ENCODE results near the gene RSU1. TPM values are rescaled to one million over a fixed set of nuclear protein-coding genes. Genes with fewer than 3 reads are reported as not detected.
A peak's percentile ranks its signal among the peaks of the same experiment; 100 is the strongest.

The RSU1 gene
- total RNA-seq, 1 donor from 2014 or later: 47.4 TPM

DNA sequence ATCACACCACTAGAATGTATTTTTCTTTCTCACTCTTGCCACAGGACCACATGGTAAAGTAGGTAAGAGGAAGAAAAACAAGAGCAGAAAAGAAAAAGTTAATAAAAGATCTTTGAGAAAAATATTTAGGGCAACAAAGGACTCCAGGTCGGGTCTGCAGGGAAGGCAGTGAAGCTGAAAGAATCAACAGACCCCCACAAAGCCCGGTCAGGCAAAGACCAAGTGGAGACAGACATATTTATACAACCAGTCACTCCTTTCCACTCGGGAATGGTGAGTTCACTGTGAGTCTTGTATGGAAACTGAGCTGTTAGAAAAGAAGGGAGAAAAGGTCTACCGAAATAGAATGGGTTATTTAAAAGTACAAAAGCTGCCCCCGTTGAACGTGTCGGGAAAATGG, 28.0 kb downstream of the RSU1 start:
- intact Hi-C loops (cut with micrococcal nuclease): no loop called here
- peaks cover 18% of the 10 kb centered on the region for H3K9me3 Mint-ChIP-seq

DNA sequence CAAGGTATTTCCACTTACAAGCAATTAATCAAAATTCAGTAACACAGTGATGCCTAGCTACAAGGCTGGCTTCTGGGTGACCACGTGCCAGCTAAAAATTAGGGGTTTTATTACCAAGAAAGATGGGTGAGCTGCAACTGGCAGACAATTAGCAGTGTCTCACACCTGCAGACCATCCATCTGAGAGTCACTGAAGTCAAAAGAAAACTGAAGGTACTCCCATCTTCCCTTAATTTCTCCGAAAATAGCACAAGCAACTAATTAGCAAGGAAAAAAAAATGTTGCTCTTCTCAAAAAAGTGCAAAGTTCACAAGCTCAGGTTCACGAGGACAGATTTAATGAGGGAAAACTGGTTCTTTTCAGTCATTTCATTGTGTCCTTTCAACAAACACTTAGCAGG, 28.4 kb downstream of the RSU1 start:
- peak overlapping the region; percentile 85 for H3K27ac Mint-ChIP-seq
- H3K4me1 Mint-ChIP-seq: peaks cover 33% of the 10 kb centered on the region
- H3K9me3 Mint-ChIP-seq: peaks cover 18% of the 10 kb centered on the region
- intact Hi-C loops (cut with micrococcal nuclease): no loop called here
- no peaks in the 10 kb centered on the region for H3K27me3 Mint-ChIP-seq
- H3K36me3 Mint-ChIP-seq (ENCODE audit: low read depth): peaks cover 66% of the 10 kb centered on the region
- no peak overlapping the region for H3K4me3 Mint-ChIP-seq
- no peak for DNase-seq

More for the DNA sequence above, 28.0 kb downstream of the RSU1 start:
- H3K4me3 Mint-ChIP-seq: no peak overlapping the region
- H3K27me3 Mint-ChIP-seq: no peaks in the 10 kb centered on the region
- H3K36me3 Mint-ChIP-seq (ENCODE audit: low read depth): peaks cover 67% of the 10 kb centered on the region
- peaks cover 31% of the 10 kb centered on the region for H3K4me1 Mint-ChIP-seq
- peak overlapping the region; percentile 85 for H3K27ac Mint-ChIP-seq
- DNase-seq: no peak

- intact Hi-C loops (cut with micrococcal nuclease): no loop called here
- Mint-ChIP-seq H3K4me3 (peak overlapping the region; percentile 64), H3K27me3 (no peaks in the 10 kb centered on the region), H3K27ac (peak overlapping the region; percentile 85), H3K9me3 (peaks cover 13% of the 10 kb centered on the region), H3K36me3 (ENCODE audit: low read depth) (peaks cover 59% of the 10 kb centered on the region), H3K4me1 (peaks cover 33% of the 10 kb centered on the region)
- DNase-seq: peak; percentile 59
Measured at GRCh38 chr10:16788125-16788524, 29.1 kb downstream of the RSU1 start.

DNA sequence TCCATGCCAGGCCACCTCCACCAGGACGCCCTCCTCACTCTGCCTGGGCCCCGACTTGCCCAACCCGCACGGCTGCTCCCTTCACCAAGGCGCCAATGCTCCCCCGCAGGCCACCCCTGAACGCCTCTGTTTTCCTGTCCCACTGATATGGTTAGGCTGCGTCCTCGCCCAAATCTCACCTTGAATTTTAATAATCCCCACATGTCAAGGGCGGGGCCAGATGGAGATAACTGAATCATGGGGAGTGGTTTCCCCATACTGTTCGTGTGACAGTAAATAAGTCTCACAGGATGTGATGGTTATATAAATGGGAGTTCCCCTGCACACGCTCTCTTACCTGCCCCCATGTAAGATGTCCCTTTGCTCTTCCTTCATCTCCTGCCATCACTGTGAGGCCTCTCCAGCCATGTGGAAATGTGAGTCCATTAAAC, 29.8 kb downstream of the RSU1 start:
- H3K4me3 Mint-ChIP-seq: peak overlapping the region; percentile 64
- no peaks in the 10 kb centered on the region for H3K27me3 Mint-ChIP-seq
- H3K27ac Mint-ChIP-seq: peak overlapping the region; percentile 85
- H3K4me1 Mint-ChIP-seq: peaks cover 33% of the 10 kb centered on the region
- peaks cover 54% of the 10 kb centered on the region for H3K36me3 Mint-ChIP-seq (ENCODE audit: low read depth)
- intact Hi-C loops (cut with micrococcal nuclease): loop anchor here (1.0 kb wide), 1 partner anchor 30 kb away; the partner anchor contains the start of gene RSU1
- peaks cover 12% of the 10 kb centered on the region for H3K9me3 Mint-ChIP-seq
- peak; percentile 87 for DNase-seq

DNA sequence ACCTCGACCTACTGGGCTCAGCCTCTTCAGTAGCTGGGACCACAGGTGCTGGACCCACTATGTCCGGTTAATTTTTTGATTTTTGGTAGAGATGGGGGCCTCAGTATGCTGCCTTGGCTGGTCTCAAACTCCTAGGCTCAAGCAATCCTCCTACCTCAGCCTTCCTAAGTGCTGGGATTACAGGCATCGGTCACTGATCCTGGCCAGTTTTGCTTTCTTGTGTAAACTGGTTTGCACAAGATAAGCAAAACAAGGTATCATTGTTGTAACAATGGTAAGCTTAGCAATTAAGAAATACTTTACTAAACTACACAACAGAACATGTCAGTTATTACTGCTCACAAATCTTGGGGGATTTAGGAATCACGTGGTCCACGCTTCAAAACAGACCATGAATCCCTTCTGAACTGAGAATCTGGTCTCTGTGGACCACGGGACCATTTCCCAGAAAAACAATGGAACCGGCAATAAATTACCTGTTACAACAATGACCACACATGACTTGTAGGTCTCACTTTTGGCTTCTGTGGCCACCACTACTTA, 36.8 kb downstream of the RSU1 start:
- Mint-ChIP-seq H3K27ac (no peak overlapping the region), H3K36me3 (ENCODE audit: low read depth) (peaks cover 25% of the 10 kb centered on the region), H3K4me3 (no peak overlapping the region), H3K9me3 (peaks cover 7% of the 10 kb centered on the region), H3K4me1 (peaks cover 27% of the 10 kb centered on the region), H3K27me3 (no peaks in the 10 kb centered on the region)
- intact Hi-C loops (cut with micrococcal nuclease): no loop called here
- DNase-seq: no peak

GRCh38 chr10:16779384-16779915, 37.8 kb downstream of the RSU1 start:
- Mint-ChIP-seq H3K27ac (peak overlapping the region; percentile 85), H3K4me1 (peaks cover 26% of the 10 kb centered on the region), H3K4me3 (peak overlapping the region; percentile 34), H3K9me3 (peaks cover 2% of the 10 kb centered on the region), H3K36me3 (ENCODE audit: low read depth) (peaks cover 21% of the 10 kb centered on the region), H3K27me3 (no peaks in the 10 kb centered on the region)
- DNase-seq: peak; percentile 74
- intact Hi-C loops (cut with micrococcal nuclease): loop anchor here (1.0 to 5.0 kb wide), 5 partner anchors 38 to 662 kb away; partner anchors contain the start of gene RSU1

GRCh38 chr10:16777473-16778370, 39.5 kb downstream of the RSU1 start:
- Mint-ChIP-seq H3K4me3 (no peak overlapping the region), H3K36me3 (ENCODE audit: low read depth) (peaks cover 18% of the 10 kb centered on the region), H3K4me1 (peaks cover 22% of the 10 kb centered on the region), H3K27me3 (no peaks in the 10 kb centered on the region), H3K9me3 (no peaks in the 10 kb centered on the region), H3K27ac (peak overlapping the region; percentile 62)
- intact Hi-C loops (cut with micrococcal nuclease): loop anchor here (1.0 to 5.0 kb wide), 3 partner anchors 125 to 875 kb away; no protein-coding TSS in a partner anchor
- peak; percentile 74 for DNase-seq

GRCh38 chr10:16776896-16777295, 40.3 kb downstream of the RSU1 start:
- peaks cover 24% of the 10 kb centered on the region for H3K4me1 Mint-ChIP-seq
- no peak for DNase-seq
- no peaks in the 10 kb centered on the region for H3K27me3 Mint-ChIP-seq
- intact Hi-C loops (cut with micrococcal nuclease): loop anchor here (1.0 to 5.0 kb wide), 3 partner anchors 125 to 875 kb away; no protein-coding TSS in a partner anchor
- no peak overlapping the region for H3K27ac Mint-ChIP-seq
- H3K4me3 Mint-ChIP-seq: no peak overlapping the region
- H3K9me3 Mint-ChIP-seq: no peaks in the 10 kb centered on the region
- H3K36me3 Mint-ChIP-seq (ENCODE audit: low read depth): peaks cover 14% of the 10 kb centered on the region

DNA sequence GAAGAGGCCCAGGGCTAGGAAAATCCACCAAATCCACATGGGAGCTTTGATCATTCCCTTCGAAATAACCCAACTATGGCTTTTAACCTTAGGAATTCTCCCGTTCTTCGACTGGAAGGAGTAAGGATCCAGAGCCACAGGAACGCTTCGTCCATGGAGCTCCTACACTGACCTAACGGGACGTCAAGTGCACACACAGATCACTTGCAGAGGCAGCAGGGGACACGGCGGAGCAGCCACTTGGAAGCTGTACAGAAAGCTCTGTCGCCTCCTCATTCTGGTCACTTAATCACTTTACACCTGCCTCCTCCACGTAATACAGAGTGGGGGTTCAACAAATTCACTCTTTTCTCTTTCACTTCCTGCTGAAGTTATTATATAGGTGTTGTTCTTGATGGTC, 43.9 kb downstream of the RSU1 start:
- H3K9me3 Mint-ChIP-seq: no peaks in the 10 kb centered on the region
- H3K27ac Mint-ChIP-seq: no peak overlapping the region
- H3K4me3 Mint-ChIP-seq: no peak overlapping the region
- no peak for DNase-seq
- H3K27me3 Mint-ChIP-seq: no peaks in the 10 kb centered on the region
- peaks cover 4% of the 10 kb centered on the region for H3K36me3 Mint-ChIP-seq (ENCODE audit: low read depth)
- intact Hi-C loops (cut with micrococcal nuclease): no loop called here
- H3K4me1 Mint-ChIP-seq: peaks cover 14% of the 10 kb centered on the region

- intact Hi-C loops (cut with micrococcal nuclease): no loop called here
- Mint-ChIP-seq H3K27ac (no peak overlapping the region), H3K36me3 (ENCODE audit: low read depth) (peaks cover 2% of the 10 kb centered on the region), H3K4me3 (no peak overlapping the region), H3K4me1 (peaks cover 11% of the 10 kb centered on the region), H3K27me3 (no peaks in the 10 kb centered on the region), H3K9me3 (no peaks in the 10 kb centered on the region)
- no peak for DNase-seq
Measured at GRCh38 chr10:16770670-16771069, 46.6 kb downstream of the RSU1 start.

DNA sequence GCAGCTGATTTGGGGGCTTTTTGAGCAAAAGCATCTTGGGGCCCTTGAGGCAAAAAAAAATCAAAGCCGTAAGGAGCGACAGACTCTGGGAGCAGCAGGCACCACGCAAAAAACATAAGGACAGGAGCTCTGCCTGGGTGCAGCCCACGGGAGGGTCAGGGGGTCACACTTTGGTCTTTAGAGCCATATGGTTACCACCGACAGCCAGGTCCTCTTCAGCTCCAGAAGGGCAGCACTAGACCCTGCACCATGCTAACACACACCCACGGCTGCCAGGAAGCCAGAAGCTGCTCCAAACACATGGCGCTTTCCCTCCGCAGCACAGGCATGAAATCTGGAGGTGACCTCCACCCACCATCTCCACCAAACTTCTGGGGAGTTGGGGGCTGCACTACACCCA, 47.1 kb downstream of the RSU1 start:
- Mint-ChIP-seq H3K27ac (no peak overlapping the region), H3K36me3 (ENCODE audit: low read depth) (peaks cover 2% of the 10 kb centered on the region), H3K9me3 (no peaks in the 10 kb centered on the region), H3K4me1 (peaks cover 11% of the 10 kb centered on the region), H3K27me3 (no peaks in the 10 kb centered on the region), H3K4me3 (no peak overlapping the region)
- DNase-seq: no peak
- intact Hi-C loops (cut with micrococcal nuclease): no loop called here

GRCh38 chr10:16769331-16769730, 47.9 kb downstream of the RSU1 start:
- no peak overlapping the region for H3K4me3 Mint-ChIP-seq
- H3K9me3 Mint-ChIP-seq: no peaks in the 10 kb centered on the region
- H3K27me3 Mint-ChIP-seq: no peaks in the 10 kb centered on the region
- H3K27ac Mint-ChIP-seq: no peak overlapping the region
- peaks cover 2% of the 10 kb centered on the region for H3K36me3 Mint-ChIP-seq (ENCODE audit: low read depth)
- DNase-seq: no peak
- H3K4me1 Mint-ChIP-seq: peaks cover 11% of the 10 kb centered on the region
- intact Hi-C loops (cut with micrococcal nuclease): no loop called here

DNA sequence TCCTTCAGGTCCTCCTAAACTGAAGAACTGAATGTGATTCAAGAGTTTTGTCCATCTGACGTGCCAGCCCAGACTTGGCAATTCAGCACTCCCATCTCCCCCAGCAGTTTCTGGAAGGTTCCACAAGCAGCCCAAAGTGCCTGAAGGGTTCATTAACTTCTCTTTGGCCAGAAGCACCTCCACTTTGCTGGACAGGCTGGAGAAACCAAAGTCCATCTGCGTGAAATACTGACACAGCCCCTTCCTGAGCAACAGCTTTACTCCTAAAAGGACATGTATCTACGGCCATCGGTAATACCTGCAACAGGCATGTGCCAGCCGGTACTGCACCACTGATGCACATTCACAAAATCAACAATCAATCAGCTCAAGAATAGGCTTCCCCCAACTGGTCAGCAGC, 48.5 kb downstream of the RSU1 start:
- Mint-ChIP-seq H3K9me3 (no peaks in the 10 kb centered on the region), H3K4me3 (no peak overlapping the region), H3K27ac (no peak overlapping the region), H3K27me3 (no peaks in the 10 kb centered on the region), H3K4me1 (peaks cover 11% of the 10 kb centered on the region), H3K36me3 (ENCODE audit: low read depth) (peaks cover 2% of the 10 kb centered on the region)
- intact Hi-C loops (cut with micrococcal nuclease): no loop called here
- no peak for DNase-seq

Measured in activated CD4-positive, alpha-beta T cell treated with anti-CD3 and anti-CD28 coated beads, Interleukin-2, amount 10 ng/mL, durations not matched to agents 24 days and 14 days (primary cell).